ENCODE results near the gene STUB1. TPM values are rescaled to one million over a fixed set of nuclear protein-coding genes. Genes with fewer than 3 reads are reported as not detected.

Gene STUB1
- total and polyA plus RNA-seq, 5 donors, result 114 to 126 (median 119) TPM

- Histone ChIP-seq H3K4me1 (ENCODE audit: control insufficient read depth, insufficient read depth, low read length) (peaks cover 5% of the 10 kb centered on the region), H3K9me3 (ENCODE audit: control insufficient read depth, low read length) (no peaks in the 10 kb centered on the region), H3K27ac (ENCODE audit: low read length) (no peak overlapping the region), H3K27me3 (ENCODE audit: control insufficient read depth, insufficient read depth) (no peaks in the 10 kb centered on the region), H3K4me3 (ENCODE audit: low read length) (no peak overlapping the region)
- intact Hi-C loops (cut with DNase I), result loop anchor here in 2 of 4 donors (10.0 kb wide), 2 partner anchors 67 to 337 kb away; partner anchors contain the start of genes CHTF18 (in 1 of the 2) and RPUSD1 (in 1 of the 2)
- DNase-seq (no peak), ATAC-seq (no peak)
- WGBS, result 81% methylated on average over 32 of the region's 32 CpGs
Measured at GRCh38 chr16:717450-718245, 37.4 kb downstream of the STUB1 start.

GRCh38 chr16:718389-718788 is 38.2 kb downstream of the STUB1 start:
- intact Hi-C loops (cut with DNase I), result loop anchor here in 2 of 4 donors (10.0 kb wide), 2 partner anchors 66 to 336 kb away; partner anchors contain the start of genes CHTF18 (in 1 of the 2) and RPUSD1 (in 1 of the 2)
- DNase-seq, result no peak
- WGBS, result 91% methylated on average over 9 of the region's 9 CpGs
- Histone ChIP-seq H3K27ac (ENCODE audit: low read length) (no peak overlapping the region), H3K4me1 (ENCODE audit: control insufficient read depth, insufficient read depth, low read length) (peaks cover 5% of the 10 kb centered on the region), H3K27me3 (ENCODE audit: control insufficient read depth, insufficient read depth) (no peaks in the 10 kb centered on the region), H3K9me3 (ENCODE audit: control insufficient read depth, low read length) (no peaks in the 10 kb centered on the region), H3K4me3 (ENCODE audit: low read length) (no peak overlapping the region)
- no peak for ATAC-seq

GRCh38 chr16:718922-719321 is 38.7 kb downstream of the STUB1 start:
- DNase-seq (no peak), ATAC-seq (no peak)
- H3K27me3 ChIP-seq (ENCODE audit: control insufficient read depth, insufficient read depth), result no peaks in the 10 kb centered on the region
- no peaks in the 10 kb centered on the region for H3K9me3 ChIP-seq (ENCODE audit: control insufficient read depth, low read length)
- H3K4me3 ChIP-seq (ENCODE audit: low read length), result no peak overlapping the region
- intact Hi-C loops (cut with DNase I), result loop anchor here in 2 of 4 donors (10.0 kb wide), 2 partner anchors 66 to 336 kb away; partner anchors contain the start of genes CHTF18 (in 1 of the 2) and RPUSD1 (in 1 of the 2)
- H3K27ac ChIP-seq (ENCODE audit: low read length), result no peak overlapping the region
- WGBS, result 82% methylated on average over 6 of the region's 6 CpGs
- peaks cover 5% of the 10 kb centered on the region for H3K4me1 ChIP-seq (ENCODE audit: control insufficient read depth, insufficient read depth, low read length)

GRCh38 chr16:719815-720446 is 39.7 kb downstream of the STUB1 start:
- ATAC-seq, result no peak
- intact Hi-C loops (cut with DNase I), result loop anchor here in 2 of 4 donors (10.0 kb wide), 2 partner anchors 65 to 335 kb away; partner anchors contain the start of genes CHTF18 (in 1 of the 2) and RPUSD1 (in 1 of the 2)
- H3K27ac ChIP-seq (ENCODE audit: low read length), result peak overlapping the region; percentile 68

GRCh38 chr16:720447-720989 is 40.3 kb downstream of the STUB1 start:
- intact Hi-C loops (cut with DNase I), result no loop called here
- under 1% methylated on average over 38 of the region's 38 CpGs for WGBS
- Histone ChIP-seq H3K27me3 (ENCODE audit: control insufficient read depth, insufficient read depth) (no peaks in the 10 kb centered on the region), H3K4me1 (ENCODE audit: control insufficient read depth, insufficient read depth, low read length) (peaks cover 5% of the 10 kb centered on the region), H3K27ac (ENCODE audit: low read length) (peak overlapping the region; percentile 68), H3K9me3 (ENCODE audit: control insufficient read depth, low read length) (no peaks in the 10 kb centered on the region), H3K4me3 (ENCODE audit: low read length) (peak overlapping the region; percentile 57)
- DNase-seq, result peak in 1 of 3 donors; percentile 53
- ATAC-seq, result peak; percentile 47 to 61

More at GRCh38 chr16:719815-720446, 39.7 kb downstream of the STUB1 start:
- H3K27me3 ChIP-seq (ENCODE audit: control insufficient read depth, insufficient read depth), result no peaks in the 10 kb centered on the region
- 11% methylated on average over 16 of the region's 16 CpGs for WGBS
- no peaks in the 10 kb centered on the region for H3K9me3 ChIP-seq (ENCODE audit: control insufficient read depth, low read length)
- DNase-seq, result no peak
- peaks cover 5% of the 10 kb centered on the region for H3K4me1 ChIP-seq (ENCODE audit: control insufficient read depth, insufficient read depth, low read length)
- peak overlapping the region; percentile 57 for H3K4me3 ChIP-seq (ENCODE audit: low read length)

GRCh38 chr16:720990-721764 is 41.0 kb downstream of the STUB1 start, which contains the start of gene ANTKMT:
Gene ANTKMT (plus strand): TSS chr16:721146. CDS start chr16:721275, 129 bp downstream.
- 5% methylated on average over 106 of the region's 106 CpGs for WGBS
- no peaks in the 10 kb centered on the region for H3K27me3 ChIP-seq (ENCODE audit: control insufficient read depth, insufficient read depth)
- DNase-seq, result peak; percentile 81 to 92 (median 92)
- no peaks in the 10 kb centered on the region for H3K9me3 ChIP-seq (ENCODE audit: control insufficient read depth, low read length)
- H3K4me3 ChIP-seq (ENCODE audit: low read length), result peak within 1 kb of the TSS; percentile 57
- H3K27ac ChIP-seq (ENCODE audit: low read length), result peak within 1 kb of the TSS; percentile 73
- intact Hi-C loops (cut with DNase I), result no loop called here
- ATAC-seq, result peak; percentile 81 to 82
- H3K4me1 ChIP-seq (ENCODE audit: control insufficient read depth, insufficient read depth, low read length), result peaks cover 5% of the 10 kb centered on the region

- Histone ChIP-seq H3K27ac (ENCODE audit: low read length) (no peak overlapping the region), H3K4me1 (ENCODE audit: control insufficient read depth, insufficient read depth, low read length) (peaks cover 5% of the 10 kb centered on the region), H3K9me3 (ENCODE audit: control insufficient read depth, low read length) (no peaks in the 10 kb centered on the region), H3K27me3 (ENCODE audit: control insufficient read depth, insufficient read depth) (no peaks in the 10 kb centered on the region), H3K4me3 (ENCODE audit: low read length) (peak overlapping the region; percentile 57)
- intact Hi-C loops (cut with DNase I), result no loop called here
- WGBS, result 85% methylated on average over 51 of the region's 51 CpGs
- DNase-seq (peak in 1 of 3 donors; percentile 65), ATAC-seq (no peak)
Measured at GRCh38 chr16:721765-722540, 41.7 kb downstream of the STUB1 start.

GRCh38 chr16:722835-723633 is 42.8 kb downstream of the STUB1 start:
- ATAC-seq (no peak), DNase-seq (peak in 1 of 3 donors; percentile 55)
- WGBS, result 86% methylated on average over 24 of the region's 24 CpGs
- intact Hi-C loops (cut with DNase I), result no loop called here
- no peak overlapping the region for H3K4me3 ChIP-seq (ENCODE audit: low read length)
- no peak overlapping the region for H3K27ac ChIP-seq (ENCODE audit: low read length)
- no peaks in the 10 kb centered on the region for H3K9me3 ChIP-seq (ENCODE audit: control insufficient read depth, low read length)
- H3K4me1 ChIP-seq (ENCODE audit: control insufficient read depth, insufficient read depth, low read length), result peaks cover 5% of the 10 kb centered on the region
- no peaks in the 10 kb centered on the region for H3K27me3 ChIP-seq (ENCODE audit: control insufficient read depth, insufficient read depth)

- H3K4me1 ChIP-seq (ENCODE audit: control insufficient read depth, insufficient read depth, low read length), result peaks cover 5% of the 10 kb centered on the region
- DNase-seq (peak in 1 of 3 donors; percentile 45), ATAC-seq (no peak)
- intact Hi-C loops (cut with DNase I), result no loop called here
- no peaks in the 10 kb centered on the region for H3K27me3 ChIP-seq (ENCODE audit: control insufficient read depth, insufficient read depth)
- WGBS, result 86% methylated on average over 9 of the region's 9 CpGs
- no peaks in the 10 kb centered on the region for H3K9me3 ChIP-seq (ENCODE audit: control insufficient read depth, low read length)
- no peak overlapping the region for H3K4me3 ChIP-seq (ENCODE audit: low read length)
- no peak overlapping the region for H3K27ac ChIP-seq (ENCODE audit: low read length)
Measured at GRCh38 chr16:723695-724094, 43.5 kb downstream of the STUB1 start.
